COR-L47 (cell line): Measurements from ENCODE around the gene ADPRH.

Source experiments
- DNase-seq: peaks from one replicate; lab custom pipeline; 2025; lab: John Stamatoyannopoulos, UW

Gene ADPRH

DNA sequence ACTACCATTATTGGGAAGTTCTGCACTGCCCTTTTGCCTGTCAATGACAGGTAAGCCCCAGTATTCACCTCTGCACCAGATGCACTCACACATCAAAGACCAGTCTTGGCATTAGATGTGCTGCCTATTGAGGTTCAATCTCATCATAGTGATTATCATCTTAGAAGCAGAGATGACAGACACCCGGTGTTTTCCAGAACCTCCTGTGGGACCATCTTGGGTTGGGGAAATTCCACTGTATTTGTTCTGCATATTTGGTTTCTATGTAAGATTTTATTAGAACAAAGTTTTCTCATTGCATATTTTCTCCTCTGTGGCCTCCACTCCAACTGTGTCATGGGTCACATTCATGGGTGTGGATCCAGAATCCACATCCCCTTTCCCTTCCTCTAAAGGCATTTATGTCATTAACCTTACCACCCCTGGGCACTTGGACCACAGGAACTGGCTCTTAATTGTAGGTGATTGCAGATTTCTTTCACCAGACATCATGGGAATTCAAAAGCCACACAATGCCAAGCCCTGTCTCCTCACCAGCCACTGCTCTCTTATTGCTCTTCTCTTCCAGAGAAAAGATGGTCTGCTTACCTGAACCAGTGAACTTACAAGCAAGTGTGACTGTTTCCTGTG is 49.6 kb downstream of the ADPRH start:
- no peak for DNase-seq

DNA sequence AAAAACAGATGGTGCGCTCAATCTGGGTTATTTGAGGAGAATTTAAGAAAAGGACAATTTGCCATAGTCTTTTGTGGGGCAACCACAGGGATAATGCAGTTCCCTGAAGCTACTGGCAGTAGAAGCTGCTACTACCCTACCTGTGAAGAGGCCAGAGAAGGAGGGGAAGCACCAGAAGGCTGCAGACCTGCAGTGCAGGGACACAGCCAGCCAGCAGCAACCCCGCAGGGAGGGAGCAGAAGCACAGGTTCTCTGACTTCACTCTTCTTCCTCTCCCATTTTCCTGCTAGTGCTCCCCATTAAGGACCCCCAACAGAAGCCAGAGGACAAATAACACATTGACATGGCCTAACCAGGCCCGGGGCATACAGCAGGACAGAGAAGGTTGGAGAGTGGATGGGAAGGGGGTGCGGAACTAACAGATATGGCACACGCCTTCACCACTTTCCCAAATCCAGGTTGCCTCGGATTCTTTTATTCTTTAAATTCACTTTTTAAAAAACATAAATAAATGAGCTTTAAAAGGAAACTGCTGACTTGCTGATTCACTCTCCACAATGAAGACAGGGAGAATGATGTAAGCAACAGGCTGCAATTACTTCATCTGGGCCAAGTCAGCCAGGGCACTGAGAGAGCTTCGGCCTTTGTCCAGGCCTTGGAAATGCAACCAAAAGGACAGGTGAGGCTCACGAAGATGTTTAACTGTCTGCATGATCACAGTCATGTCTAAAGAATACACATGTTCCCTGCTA is 51.0 kb downstream of the ADPRH start:
- no peak for DNase-seq

DNA sequence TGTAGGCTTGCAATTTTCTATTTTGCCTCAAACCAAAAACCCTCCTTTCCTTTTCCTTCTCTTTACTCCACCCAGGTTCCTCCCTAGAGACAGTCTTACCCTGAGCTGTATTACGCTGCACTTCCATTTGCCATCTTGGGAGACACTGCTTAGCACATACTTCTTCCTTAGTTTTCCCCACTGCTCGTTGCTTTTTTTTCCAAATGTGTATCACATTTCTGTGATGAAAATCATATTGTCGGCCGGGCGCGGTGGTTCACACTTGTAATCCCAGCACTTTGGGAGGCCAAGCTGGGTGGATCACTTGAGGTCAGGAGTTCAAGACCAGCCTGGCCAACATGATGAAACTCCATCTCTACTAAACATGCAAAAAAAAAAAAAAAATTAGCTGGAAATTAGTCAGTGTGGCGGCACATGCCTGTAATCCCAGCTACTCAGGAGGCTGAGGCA is 51.6 kb downstream of the ADPRH start:
- no peak for DNase-seq

DNA sequence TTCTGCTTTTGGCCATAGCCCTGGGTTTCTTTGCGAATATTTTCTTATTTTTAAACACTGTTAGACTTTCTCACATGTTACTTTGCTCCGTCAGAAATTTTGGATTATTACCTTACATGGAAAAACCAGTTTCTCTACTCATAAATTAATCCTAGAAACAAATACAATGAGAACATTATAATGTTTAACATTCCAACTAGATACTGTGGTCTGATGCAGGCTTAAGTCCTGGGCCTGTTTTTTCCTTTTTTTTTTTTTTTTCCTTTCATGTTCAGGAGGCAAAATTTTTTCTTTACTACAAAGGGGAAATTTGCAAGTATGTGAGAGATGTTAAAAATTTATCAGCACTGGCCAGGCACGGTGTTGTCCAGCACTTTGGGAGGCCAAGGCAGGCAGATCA is 52.2 kb downstream of the ADPRH start:
- no peak for DNase-seq

DNA sequence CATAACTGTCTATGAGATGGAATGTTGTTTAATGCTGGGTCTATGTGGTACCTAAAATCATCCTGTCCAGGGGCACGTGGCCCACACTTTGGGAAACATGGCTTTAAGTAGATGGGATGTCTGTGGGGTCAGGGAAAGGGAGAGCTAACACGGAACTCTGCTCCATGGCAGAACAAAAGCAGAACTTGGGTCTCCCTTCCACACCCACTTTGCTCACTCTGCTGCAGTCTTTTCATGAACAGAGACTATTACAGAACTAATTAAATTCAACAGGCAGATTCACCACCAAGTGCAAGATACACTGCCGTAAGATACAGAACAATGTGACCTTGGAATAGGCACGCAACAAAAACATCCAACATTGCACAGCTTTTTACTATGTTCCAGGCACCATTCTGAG is 52.9 kb downstream of the ADPRH start:
- DNase-seq: no peak

DNA sequence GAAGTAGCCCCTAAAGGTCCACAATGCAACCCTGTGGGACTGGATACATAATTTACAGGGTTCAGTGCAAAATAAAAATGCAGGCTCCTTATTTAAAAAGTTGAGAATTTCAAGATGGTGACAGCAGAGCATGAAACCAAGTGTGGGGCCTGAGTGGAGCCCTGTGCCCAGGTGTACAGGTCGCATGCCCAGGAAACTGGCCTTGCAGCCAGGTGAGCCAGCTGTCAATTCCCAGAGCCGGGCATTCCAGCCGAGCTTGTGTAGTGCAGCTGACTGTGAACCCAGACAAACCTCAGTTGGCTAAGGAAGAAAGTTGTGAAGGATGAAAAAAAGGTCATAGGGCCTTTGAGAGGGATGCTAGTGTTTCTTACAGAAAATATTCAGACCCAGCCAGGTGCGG is 53.5 kb downstream of the ADPRH start:
- no peak for DNase-seq

DNA sequence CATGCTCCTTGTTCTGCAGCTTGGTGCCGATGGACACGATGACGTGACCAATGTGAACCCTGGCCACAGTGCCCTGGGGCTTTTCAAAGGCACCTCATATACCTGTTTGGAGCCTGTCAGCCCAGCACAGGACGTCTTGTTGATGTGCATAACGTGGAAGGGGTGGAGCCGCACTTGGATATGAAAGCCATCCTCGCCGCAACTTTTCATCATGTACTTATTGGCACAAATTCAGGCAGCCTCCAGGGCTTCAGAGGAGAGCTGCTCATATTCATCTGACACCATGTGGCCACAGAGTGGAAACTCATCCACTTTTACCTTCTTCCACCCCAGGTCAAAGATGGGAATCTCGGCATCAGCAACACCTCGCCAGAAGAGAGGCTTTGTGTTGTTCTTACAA is 56.4 kb downstream of the ADPRH start:
- no peak for DNase-seq

DNA sequence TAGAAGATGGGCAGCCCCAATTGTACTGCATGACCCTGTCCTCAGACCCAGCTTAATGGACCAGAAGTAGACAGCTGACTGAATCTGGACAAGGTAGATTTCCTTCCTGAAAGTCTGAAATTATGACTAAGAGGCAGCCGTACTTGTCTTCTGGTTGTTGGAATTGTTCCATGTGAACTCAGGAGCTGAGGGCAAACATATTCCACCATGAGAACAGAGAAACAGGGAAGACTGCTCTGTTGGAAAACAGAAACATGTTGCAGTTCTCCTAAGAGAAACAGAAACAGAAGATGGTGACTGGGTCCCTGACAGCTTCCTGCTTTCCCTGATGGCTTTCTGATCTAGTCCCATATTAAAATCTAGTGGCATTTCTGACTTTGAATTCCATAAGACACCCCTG is 57.0 kb downstream of the ADPRH start:
- no peak for DNase-seq

DNA sequence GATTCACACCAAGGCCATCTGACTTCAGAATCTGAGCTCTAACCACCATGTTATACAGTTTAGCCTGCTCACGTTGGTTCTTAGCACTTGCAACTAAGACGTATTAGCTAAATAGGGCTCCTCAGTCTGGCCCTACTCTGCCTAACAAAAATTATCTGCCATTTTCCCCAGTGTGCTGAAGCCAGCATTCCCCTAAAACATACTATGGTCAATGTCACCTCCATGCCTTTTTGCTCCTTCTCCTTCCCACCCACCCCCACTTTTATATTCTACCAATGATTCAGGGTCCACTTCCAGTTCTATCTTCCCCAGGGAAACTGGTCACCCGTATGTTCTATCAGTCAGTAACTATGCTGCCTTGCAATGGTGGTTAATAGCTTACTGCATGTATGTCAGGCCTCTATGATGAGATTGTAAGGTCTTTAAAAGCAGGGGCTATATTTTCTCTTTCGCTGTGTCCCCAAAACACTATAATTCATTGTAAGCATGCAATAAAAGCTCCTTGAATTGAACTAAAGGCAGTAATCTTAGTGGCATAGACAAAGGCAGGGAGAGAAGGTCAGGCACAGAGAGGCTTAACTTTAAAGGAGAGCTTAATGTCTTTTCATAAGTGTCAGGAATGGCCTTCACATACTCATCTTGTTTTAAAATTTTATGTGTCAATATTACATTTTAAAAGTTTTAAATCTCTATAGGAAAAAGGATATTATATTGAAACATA is 57.8 kb downstream of the ADPRH start:
- DNase-seq: no peak

DNA sequence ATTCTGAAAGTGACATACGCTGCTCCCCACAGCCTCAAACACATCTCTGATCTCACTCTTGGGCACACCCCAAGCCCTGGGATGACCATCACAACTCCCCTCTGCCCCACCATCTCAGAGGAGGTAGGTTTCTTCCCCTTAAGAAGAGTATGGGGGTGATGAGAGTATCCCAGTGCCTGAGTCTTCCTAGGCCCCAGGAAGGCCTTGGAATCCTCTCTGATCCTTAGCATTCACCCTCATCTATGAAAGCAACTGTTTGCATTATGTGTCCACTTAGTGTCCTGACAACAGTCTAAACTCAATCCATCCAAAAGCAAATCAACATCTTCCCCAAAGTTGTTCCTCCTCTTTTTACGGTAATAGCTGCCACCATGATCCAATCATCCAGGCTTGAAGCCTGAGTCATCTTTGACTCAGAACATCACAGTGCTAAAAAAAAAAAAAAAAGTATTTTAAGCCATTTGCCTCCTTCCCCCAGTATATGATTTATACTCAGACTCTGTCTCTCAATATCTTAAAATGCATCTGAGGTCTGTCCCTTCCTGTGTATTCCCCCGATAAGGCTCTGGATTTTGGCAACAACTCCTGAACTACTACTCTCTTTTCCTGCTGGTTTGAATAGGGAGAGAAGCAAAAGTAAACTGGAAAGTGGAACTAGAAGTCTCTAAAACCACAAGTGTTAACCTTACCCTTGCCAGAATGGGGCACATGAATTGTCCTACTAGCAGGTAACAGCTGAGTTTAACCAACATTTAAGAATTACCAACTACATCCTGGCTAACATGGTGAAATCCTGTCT is 58.6 kb downstream of the ADPRH start:
- no peak for DNase-seq
